Bronchial epithelial cell (primary cell): Measurements from ENCODE around the gene AGPAT3. TPM values are rescaled to one million over a fixed set of nuclear protein-coding genes. Genes with fewer than 3 reads are reported as not detected.

ENCODE experiments used
- DNase-seq: peaks from one replicate; pipeline ENCODE4 v3.0.0-alpha.2; 2010; ENCODE audit warnings: low read depth
- FAIRE-seq: peaks from 2 replicates; lab custom pipeline; 2011; peaks lifted over from hg19 to GRCh38; lab: Jason Lieb, UNC
- H3K27me3 ChIP-seq: 2 replicates; pipeline ENCODE4 v1.5.1; 2011; ENCODE audit warnings: low read length; ENCODE audit not compliant: control insufficient read depth, insufficient read depth
- H3K36me3 ChIP-seq: 2 replicates; pipeline ENCODE4 v1.5.1; 2011; ENCODE audit warnings: low read length; ENCODE audit not compliant: control insufficient read depth, insufficient read depth
- H3K4me3 ChIP-seq: 2 replicates; pipeline ENCODE4 v1.5.1; 2011; ENCODE audit warnings: mild to moderate bottlenecking, low read depth, low read length, control low read depth
- CTCF ChIP-seq: IDR thresholded peaks from 2 replicates; pipeline ENCODE4 v1.5.1; 2011; ENCODE audit warnings: mild to moderate bottlenecking, moderate library complexity, low read length, control low read depth, inconsistent platforms; ENCODE audit not compliant: insufficient read depth, severe bottlenecking
- total RNA-seq: library from RNA; depleted of rRNA; stranded (reverse); fragments of >200 nt; gene quantifications from 2 replicates; pipeline ENCODE4 v1.2.1, GENCODE V29; 2014

Gene AGPAT3
- total RNA-seq, 1 donor from 2014 or later: 40.5 TPM

- TF ChIP-seq CTCF: no peak
- FAIRE-seq (no peak), DNase-seq (no peak)
- Histone ChIP-seq H3K36me3 (no peaks in the 10 kb centered on the region), H3K27me3 (no peaks in the 10 kb centered on the region), H3K4me3 (no peak overlapping the region)
Measured at GRCh38 chr21:44005071-44005470, 140.0 kb downstream of the AGPAT3 start.

GRCh38 chr21:44005593-44005992 is 140.6 kb downstream of the AGPAT3 start:
- DNase-seq (no peak), FAIRE-seq (no peak)

DNA sequence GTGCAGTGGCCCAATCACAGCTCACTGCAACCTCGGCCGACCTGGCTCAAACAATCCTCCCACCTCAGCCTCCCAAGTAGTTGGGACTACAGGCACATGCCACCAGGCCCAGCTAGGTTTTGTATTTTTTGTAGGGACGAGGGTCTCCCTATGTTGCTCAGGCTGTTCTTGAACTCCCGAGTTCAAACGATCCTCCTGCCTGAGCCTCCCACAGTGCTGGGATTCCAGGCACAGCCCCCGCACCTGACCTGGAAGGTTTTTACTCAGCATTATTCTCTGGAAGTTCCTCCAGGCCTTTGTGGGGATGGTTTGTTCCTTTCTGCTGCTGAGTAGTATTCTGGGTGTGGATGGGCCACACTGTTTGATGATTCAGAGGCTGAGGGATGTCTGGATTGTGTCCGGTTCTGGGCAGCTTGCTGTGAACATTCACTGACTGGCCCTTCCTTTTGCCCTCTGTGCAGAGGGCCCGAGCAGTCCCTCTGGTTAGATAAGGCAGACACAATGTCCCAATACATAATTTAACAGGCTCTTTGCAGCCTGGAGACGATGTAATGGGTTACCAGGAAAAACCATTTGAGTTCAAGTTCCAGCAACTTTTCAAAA is 141.1 kb downstream of the AGPAT3 start:
- FAIRE-seq (no peak), DNase-seq (peak; percentile 87)
- H3K4me3 ChIP-seq: no peak overlapping the region
- no peaks in the 10 kb centered on the region for H3K36me3 ChIP-seq
- H3K27me3 ChIP-seq: no peaks in the 10 kb centered on the region
- no peak for TF ChIP-seq CTCF

More at GRCh38 chr21:44005593-44005992, 140.6 kb downstream of the AGPAT3 start:
- TF ChIP-seq CTCF: no peak
- no peaks in the 10 kb centered on the region for H3K27me3 ChIP-seq
- H3K4me3 ChIP-seq: no peak overlapping the region
- H3K36me3 ChIP-seq: no peaks in the 10 kb centered on the region

GRCh38 chr21:44006656-44007055 is 141.6 kb downstream of the AGPAT3 start:
- no peaks in the 10 kb centered on the region for H3K27me3 ChIP-seq
- no peak for TF ChIP-seq CTCF
- no peak for DNase-seq
- H3K4me3 ChIP-seq: no peak overlapping the region
- FAIRE-seq: no peak
- H3K36me3 ChIP-seq: no peaks in the 10 kb centered on the region

GRCh38 chr21:44010429-44010828 is 145.4 kb downstream of the AGPAT3 start:
- FAIRE-seq (no peak), DNase-seq (no peak)
- TF ChIP-seq CTCF: no peak
- Histone ChIP-seq H3K27me3 (no peaks in the 10 kb centered on the region), H3K4me3 (no peak overlapping the region), H3K36me3 (no peaks in the 10 kb centered on the region)

- DNase-seq: no peak
- Histone ChIP-seq H3K36me3 (no peaks in the 10 kb centered on the region), H3K27me3 (no peaks in the 10 kb centered on the region), H3K4me3 (peak overlapping the region; percentile 83)
- no peak for TF ChIP-seq CTCF
- FAIRE-seq: no peak
Measured at GRCh38 chr21:44011123-44011522, 146.1 kb downstream of the AGPAT3 start.
